BLaER1 treated with 17β-estradiol and CSF1 and Interleukin-3, amounts not matched to agents 10 nM and 100 nM (cell line): ENCODE results near the gene CBX8.
A peak's percentile ranks its signal among the peaks of the same experiment; 100 is the strongest.

Source experiments
- H3K27ac ChIP-seq, 11 experiments: shearing (Covaris generic); formaldehyde crosslinking; 2 replicates each; pipeline ENCODE4 v1.8.1; 2022
- H3K27me3 ChIP-seq, 11 experiments: shearing (Covaris generic); formaldehyde crosslinking; 2 replicates each; pipeline ENCODE4 v1.8.1; 2022
- H3K36me3 ChIP-seq, 11 experiments: shearing (Covaris generic); formaldehyde crosslinking; 2 replicates each; pipeline ENCODE4 v1.8.1; 2022
- H3K4me1 ChIP-seq, 10 experiments: shearing (Covaris generic); formaldehyde crosslinking; 2 replicates each; pipeline ENCODE4 v1.8.1; 2022
- H3K4me2 ChIP-seq, 11 experiments: shearing (Covaris generic); formaldehyde crosslinking; 2 replicates each; pipeline ENCODE4 v1.8.1; 2022
- H3K4me3 ChIP-seq, 10 experiments: shearing (Covaris generic); formaldehyde crosslinking; 2 replicates each; pipeline ENCODE4 v1.8.1; 2022
- H3K9ac ChIP-seq, 11 experiments: shearing (Covaris generic); formaldehyde crosslinking; 2 replicates each; pipeline ENCODE4 v1.8.1; 2022
- H3K9me3 ChIP-seq, 11 experiments: shearing (Covaris generic); formaldehyde crosslinking; replicated peaks in 1 of 11; 2 replicates each; pipeline ENCODE4 v1.8.1; 2022
- H4K20me1 ChIP-seq, 11 experiments: shearing (Covaris generic); formaldehyde crosslinking; 2 replicates each; pipeline ENCODE4 v1.8.1; 2022
- Cebpa-rat ChIP-seq, 11 experiments: shearing (Covaris generic); IDR thresholded peaks; 2 replicates each; pipeline ENCODE4 v1.8.1; 2022

Gene CBX8

DNA sequence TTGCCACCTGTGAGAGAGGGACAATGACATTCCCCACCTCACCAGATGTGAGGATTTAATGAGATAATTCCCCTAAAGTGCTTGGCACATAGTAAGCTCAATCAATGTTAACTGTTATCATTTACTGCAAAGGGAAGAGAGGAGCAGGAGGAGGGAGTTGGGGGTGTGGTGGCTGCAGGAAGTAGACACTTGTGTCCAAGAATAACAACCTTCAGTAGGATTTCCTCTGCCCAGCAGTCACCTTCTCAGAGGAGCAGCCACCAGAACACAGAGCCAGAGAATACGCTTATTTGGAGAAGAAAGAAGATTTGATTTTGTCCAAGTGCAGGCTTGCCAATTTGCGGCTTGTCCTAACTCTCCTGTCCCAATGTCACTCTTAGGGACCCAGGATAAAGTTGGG lies 32.1 kb upstream of the CBX8 start:
- Histone ChIP-seq H3K27ac (no peak overlapping the region), H3K9me3 (no peaks in the 10 kb centered on the region), H3K9ac (peak overlapping the region in 3 of 11 experiments; percentile 3 to 29 (median 3); a peak in 2 of 22 replicates), H4K20me1 (peaks cover 6 to 65% (median 24%) of the 10 kb centered on the region in 11 experiments; a peak in 20 of 22 replicates), H3K36me3 (peaks cover 6 to 16% (median 12%) of the 10 kb centered on the region in 11 experiments; a peak in 21 of 22 replicates), H3K4me2 (peak overlapping the region; percentile 84 to 100 (median 94)), H3K27me3 (no peaks in the 10 kb centered on the region), H3K4me3 (peak overlapping the region in 1 of 10 experiments; percentile 24; a peak in 2 of 20 replicates), H3K4me1 (peaks cover 78 to 90% (median 86%) of the 10 kb centered on the region in 10 experiments)
- TF ChIP-seq Cebpa-rat (IDR thresholded peaks at IDR 0.05), result no peak

DNA sequence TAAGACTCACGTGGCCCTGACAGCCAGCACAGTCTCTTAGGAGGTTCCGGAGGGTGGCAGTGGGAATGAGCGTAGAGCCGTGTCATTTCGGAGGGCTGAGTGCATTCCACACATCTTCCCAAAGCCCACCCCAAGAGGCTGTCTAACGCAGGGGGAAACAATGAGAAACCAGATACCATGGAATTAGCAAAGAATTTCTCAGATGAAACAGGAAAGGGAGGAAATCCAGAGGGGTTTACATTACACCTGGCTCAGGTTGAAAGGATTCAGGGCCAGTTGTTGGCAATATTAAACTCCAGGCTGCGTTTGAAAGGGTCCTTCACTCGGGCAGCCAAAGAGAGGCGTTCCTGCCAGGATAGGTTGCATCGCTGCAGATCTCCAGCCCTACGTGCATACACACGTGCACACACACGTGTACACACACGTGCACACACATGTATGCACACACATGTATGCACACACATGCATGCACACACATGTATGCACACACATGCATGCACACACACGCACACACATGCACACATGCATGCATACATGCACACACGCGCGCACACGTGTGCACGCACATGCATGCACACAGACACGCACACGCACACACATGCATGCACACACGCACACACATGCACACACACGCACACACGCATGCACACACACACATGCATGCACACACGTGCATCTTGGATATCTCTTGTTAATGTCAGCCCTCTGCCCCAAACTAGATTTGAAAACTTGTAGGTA lies 30.1 kb upstream of the CBX8 start:
- H3K9ac ChIP-seq, result no peak overlapping the region
- H3K9me3 ChIP-seq, result no peaks in the 10 kb centered on the region
- no peaks in the 10 kb centered on the region for H3K36me3 ChIP-seq
- no peaks in the 10 kb centered on the region; a peak in 1 of 22 replicates for H3K27me3 ChIP-seq
- H3K4me2 ChIP-seq, result peak overlapping the region; percentile 56 to 100 (median 76)
- H4K20me1 ChIP-seq, result peaks cover 0 to 45% (median 10%) of the 10 kb centered on the region in 11 experiments; a peak in 10 of 22 replicates
- no peak for TF ChIP-seq Cebpa-rat (IDR thresholded peaks at IDR 0.05)
- H3K4me1 ChIP-seq, result peaks cover 58 to 70% (median 66%) of the 10 kb centered on the region in 10 experiments
- H3K27ac ChIP-seq, result no peak overlapping the region; a peak in 1 of 22 replicates
- H3K4me3 ChIP-seq, result no peak overlapping the region

DNA sequence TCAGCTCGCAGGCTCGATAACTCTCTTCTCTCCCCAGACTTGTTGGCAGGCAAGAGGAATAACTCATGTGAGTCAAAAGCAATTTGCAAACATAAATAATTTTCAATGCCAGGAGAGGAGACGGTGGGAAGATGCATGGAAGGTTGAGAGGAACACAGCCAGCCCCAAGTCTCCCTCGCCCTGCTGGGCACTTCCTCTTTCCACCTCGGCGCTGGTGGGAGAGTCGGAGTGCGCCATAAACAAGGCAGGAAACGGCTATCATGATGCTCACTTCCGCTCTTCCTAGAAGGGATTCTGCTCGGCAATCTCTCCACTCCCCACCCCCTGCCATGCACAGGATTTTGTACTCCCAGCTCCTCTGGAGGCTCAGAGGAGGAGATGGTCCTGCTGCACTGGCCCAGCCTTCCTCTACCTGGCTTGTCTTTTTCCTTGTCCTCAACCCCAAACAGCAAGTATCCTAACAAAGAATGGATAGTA lies 29.4 kb upstream of the CBX8 start:
- Histone ChIP-seq H3K9ac (no peak overlapping the region), H4K20me1 (peaks cover 0 to 37% (median 7%) of the 10 kb centered on the region in 11 experiments; a peak in 10 of 22 replicates), H3K27me3 (peaks cover 0 to 6% (median 0%) of the 10 kb centered on the region in 11 experiments; a peak in 3 of 22 replicates), H3K4me2 (peak overlapping the region; percentile 56 to 100 (median 76)), H3K36me3 (no peaks in the 10 kb centered on the region), H3K27ac (peak overlapping the region in 1 of 11 experiments; percentile 15; a peak in 1 of 22 replicates), H3K4me3 (no peak overlapping the region; a peak in 1 of 20 replicates), H3K9me3 (no peaks in the 10 kb centered on the region), H3K4me1 (peaks cover 50 to 63% (median 58%) of the 10 kb centered on the region in 10 experiments)
- no peak for TF ChIP-seq Cebpa-rat (IDR thresholded peaks at IDR 0.05)

DNA sequence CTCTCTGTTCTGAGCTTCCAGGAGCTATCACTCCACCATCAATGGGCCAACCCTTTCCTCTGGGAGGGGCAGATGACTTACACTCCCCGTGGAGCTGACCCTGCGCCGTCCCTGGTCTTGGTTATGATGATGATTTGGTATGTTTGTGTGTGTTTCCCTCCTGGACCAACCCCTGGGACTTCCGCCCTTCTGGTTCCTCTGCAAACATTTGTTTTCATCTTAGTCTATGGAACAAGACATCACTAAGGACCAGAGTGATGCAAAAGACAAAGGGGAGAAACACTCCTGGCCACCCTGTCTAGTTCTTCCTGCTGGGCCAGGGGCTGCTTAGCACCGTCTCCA lies 28.7 kb upstream of the CBX8 start:
- Histone ChIP-seq H3K27me3 (peaks cover 0 to 11% (median under 1%) of the 10 kb centered on the region in 11 experiments; a peak in 6 of 22 replicates), H3K27ac (no peak overlapping the region), H3K4me2 (peak overlapping the region in 9 of 11 experiments; percentile 56 to 100 (median 82); a peak in 15 of 22 replicates), H3K4me3 (no peak overlapping the region), H3K36me3 (no peaks in the 10 kb centered on the region), H3K9me3 (no peaks in the 10 kb centered on the region), H3K9ac (no peak overlapping the region), H3K4me1 (peaks cover 44 to 56% (median 51%) of the 10 kb centered on the region in 10 experiments), H4K20me1 (peaks cover 0 to 30% (median under 1%) of the 10 kb centered on the region in 11 experiments; a peak in 8 of 22 replicates)
- TF ChIP-seq Cebpa-rat (IDR thresholded peaks at IDR 0.05), result no peak

DNA sequence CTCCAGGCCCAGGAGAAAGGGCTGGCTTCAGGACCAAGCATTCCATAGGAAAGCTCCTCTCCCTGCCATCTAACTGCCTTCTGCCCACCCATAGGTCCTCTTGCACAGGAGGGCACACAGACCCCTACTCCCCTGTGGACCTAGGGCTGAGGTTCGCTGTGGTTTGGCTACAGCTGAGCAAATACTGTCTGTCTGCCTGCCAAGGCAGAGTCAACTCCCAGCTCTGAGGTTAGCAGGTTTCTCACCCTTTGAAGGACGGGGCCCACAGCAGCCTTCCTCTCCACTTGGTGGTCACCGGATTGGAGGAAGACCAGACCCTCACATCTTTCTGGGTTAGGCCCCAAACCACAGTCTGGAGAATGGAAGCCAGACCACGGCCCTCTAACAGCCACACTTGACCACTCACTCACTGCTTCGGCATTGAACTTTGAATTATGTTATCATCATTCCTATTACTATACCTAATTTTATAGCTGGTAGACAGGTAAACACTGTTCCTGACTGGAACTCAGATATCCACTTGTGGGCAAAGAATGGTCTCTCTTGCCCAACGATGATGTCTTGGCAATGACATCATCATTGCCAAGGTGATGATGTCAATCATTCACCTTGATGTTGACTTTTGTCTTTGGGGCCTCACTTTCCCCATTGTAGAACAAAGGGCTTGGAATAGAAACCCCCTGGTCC lies 28.2 kb upstream of the CBX8 start:
- no peak for TF ChIP-seq Cebpa-rat (IDR thresholded peaks at IDR 0.05)
- no peak overlapping the region for H3K27ac ChIP-seq
- H3K9ac ChIP-seq, result no peak overlapping the region
- peaks cover 0 to 25% (median 0%) of the 10 kb centered on the region in 11 experiments; a peak in 5 of 22 replicates for H4K20me1 ChIP-seq
- H3K4me2 ChIP-seq, result peak overlapping the region in 4 of 11 experiments; percentile 76 to 100 (median 96); a peak in 7 of 22 replicates
- H3K9me3 ChIP-seq, result no peaks in the 10 kb centered on the region
- H3K36me3 ChIP-seq, result no peaks in the 10 kb centered on the region
- H3K27me3 ChIP-seq, result peaks cover 0 to 16% (median 6%) of the 10 kb centered on the region in 11 experiments; a peak in 12 of 22 replicates
- H3K4me1 ChIP-seq, result peaks cover 38 to 51% (median 46%) of the 10 kb centered on the region in 10 experiments
- H3K4me3 ChIP-seq, result no peak overlapping the region

DNA sequence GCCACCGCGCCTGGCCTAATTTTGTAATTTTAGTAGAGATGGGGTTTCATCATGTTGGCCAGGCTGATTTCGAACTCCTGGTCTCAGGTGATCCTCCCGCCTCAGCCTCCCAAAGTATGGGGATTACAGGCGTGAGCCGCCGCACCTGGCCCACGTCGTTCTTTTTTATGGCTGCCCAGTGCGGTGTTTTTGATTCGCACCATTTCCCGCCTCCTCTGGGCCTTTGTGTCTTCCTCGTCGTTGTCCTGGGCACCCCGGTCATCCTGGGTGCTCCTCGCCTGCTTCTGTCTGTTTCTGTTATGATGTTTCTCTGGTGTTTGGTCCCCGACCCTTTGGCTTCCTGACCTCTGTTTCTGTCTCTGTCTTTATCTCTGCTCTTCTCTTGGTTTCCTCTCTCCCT lies 27.4 kb upstream of the CBX8 start:
- no peak overlapping the region for H3K4me2 ChIP-seq

DNA sequence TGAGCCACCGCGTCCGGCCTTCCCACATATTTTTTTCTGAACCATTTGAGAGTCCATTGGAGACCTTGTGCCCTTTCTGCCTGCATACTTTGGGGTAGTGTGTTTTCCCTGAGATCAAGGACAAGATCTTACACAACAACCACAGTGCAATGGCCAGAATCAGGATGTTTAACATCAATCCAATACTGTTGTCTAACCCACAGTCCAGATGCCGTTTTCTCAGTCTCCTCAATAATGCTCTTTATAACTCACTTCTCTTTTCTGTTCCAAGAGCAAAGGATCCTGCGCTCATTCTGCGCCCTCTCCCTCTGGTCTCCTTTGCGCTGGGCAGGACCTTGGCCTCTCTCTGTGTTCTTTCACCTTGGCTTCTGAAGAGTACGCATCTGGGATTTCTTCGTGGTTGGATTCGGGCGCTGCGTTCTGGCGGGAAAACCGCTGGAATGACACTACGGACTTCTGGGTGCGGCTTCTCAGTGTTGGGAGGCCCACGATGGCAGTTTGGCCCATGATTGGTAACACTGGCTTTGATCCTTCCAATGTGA lies 25.8 kb upstream of the CBX8 start:
- H3K27me3 ChIP-seq, result peaks cover 18 to 40% (median 30%) of the 10 kb centered on the region in 11 experiments
- no peak for TF ChIP-seq Cebpa-rat (IDR thresholded peaks at IDR 0.05)
- no peak overlapping the region for H3K9ac ChIP-seq
- no peaks in the 10 kb centered on the region for H3K9me3 ChIP-seq
- H3K27ac ChIP-seq, result no peak overlapping the region
- no peak overlapping the region for H3K4me2 ChIP-seq
- peaks cover 21 to 32% (median 27%) of the 10 kb centered on the region in 10 experiments for H3K4me1 ChIP-seq
- H3K4me3 ChIP-seq, result no peak overlapping the region
- H3K36me3 ChIP-seq, result no peaks in the 10 kb centered on the region
- H4K20me1 ChIP-seq, result peaks cover 0 to 1% (median 0%) of the 10 kb centered on the region in 11 experiments; a peak in 2 of 22 replicates

More for the DNA sequence above, 27.4 kb upstream of the CBX8 start:
- Histone ChIP-seq H4K20me1 (peaks cover 0 to 17% (median 0%) of the 10 kb centered on the region in 11 experiments; a peak in 5 of 22 replicates), H3K4me1 (peaks cover 32 to 43% (median 38%) of the 10 kb centered on the region in 10 experiments), H3K4me3 (no peak overlapping the region), H3K27ac (no peak overlapping the region), H3K36me3 (no peaks in the 10 kb centered on the region), H3K9me3 (no peaks in the 10 kb centered on the region), H3K9ac (no peak overlapping the region), H3K27me3 (peaks cover 5 to 24% (median 14%) of the 10 kb centered on the region in 11 experiments; a peak in 19 of 22 replicates)
- TF ChIP-seq Cebpa-rat (IDR thresholded peaks at IDR 0.05), result no peak

DNA sequence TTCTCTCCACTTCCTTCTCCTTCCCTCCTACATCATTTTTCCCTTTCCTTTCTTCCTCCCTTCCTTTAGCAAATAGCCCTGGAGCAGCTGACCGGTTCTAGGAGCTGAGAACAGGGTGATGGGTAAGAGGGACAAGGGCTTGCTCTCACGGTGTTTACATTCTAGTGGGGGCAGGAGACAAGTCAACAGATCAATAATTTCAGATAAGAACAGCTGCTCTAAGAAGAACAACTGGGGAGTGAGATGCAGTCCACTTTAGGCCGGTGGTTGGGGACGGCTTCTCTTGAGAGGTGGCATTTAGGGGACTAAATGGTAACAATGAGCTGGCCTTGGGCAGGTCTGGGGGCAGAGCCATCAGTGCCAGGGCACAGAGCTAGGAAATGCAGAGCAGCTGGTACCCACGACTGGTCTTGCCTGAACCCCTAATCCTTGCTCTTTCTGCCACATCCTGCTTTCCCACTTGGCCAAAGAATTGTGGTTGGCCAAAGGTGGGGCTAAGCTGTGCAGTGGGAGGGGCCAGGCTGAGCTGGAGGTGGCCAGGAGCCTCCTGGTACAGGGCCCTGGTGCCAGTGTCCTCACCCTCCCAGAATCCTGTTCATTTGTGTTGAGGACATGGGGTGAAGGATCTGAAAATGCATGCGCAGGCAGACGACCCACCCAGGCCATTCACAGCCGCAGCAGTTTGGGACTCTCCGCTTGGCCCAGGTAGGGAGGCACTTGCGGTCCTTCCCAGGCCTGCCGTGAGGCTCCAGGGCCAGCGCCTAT lies 24.6 kb upstream of the CBX8 start:
- Histone ChIP-seq H3K27me3 (peaks cover 30 to 51% (median 41%) of the 10 kb centered on the region in 11 experiments), H4K20me1 (peaks cover 0 to 4% (median 0%) of the 10 kb centered on the region in 11 experiments; a peak in 1 of 22 replicates), H3K36me3 (no peaks in the 10 kb centered on the region), H3K9me3 (no peaks in the 10 kb centered on the region), H3K9ac (no peak overlapping the region), H3K4me2 (no peak overlapping the region), H3K4me3 (no peak overlapping the region), H3K27ac (no peak overlapping the region), H3K4me1 (peaks cover 9 to 22% (median 15%) of the 10 kb centered on the region in 10 experiments)
- TF ChIP-seq Cebpa-rat (IDR thresholded peaks at IDR 0.05), result no peak
